K562 (cell line): Measurements from ENCODE around the gene FAM111B. TPM values are rescaled to one million over a fixed set of nuclear protein-coding genes. Genes with fewer than 3 reads are reported as not detected.

Source experiments
- AFF4 ChIP-seq: sonication (generic); formaldehyde crosslinking; IDR thresholded peaks from 2 replicates; pipeline ENCODE4 v1.8.0; 2023; ENCODE audit warnings: mild to moderate bottlenecking, missing genetic modification reagents
- ETV1 ChIP-seq: fragments of 450-650 bp; conservative IDR thresholded peaks from 2 replicates; pipeline ENCODE4 v1.6.1; 2016; ENCODE audit warnings: missing genetic modification characterization, control low read depth, low read depth, missing compliant biosample characterization
- FOXP4 ChIP-seq: sonication (generic); formaldehyde crosslinking; IDR thresholded peaks from 2 replicates; pipeline ENCODE4 v1.8.0; 2022; ENCODE audit warnings: mild to moderate bottlenecking, missing genetic modification reagents, borderline replicate concordance
- GABPB1 ChIP-seq: sonication (generic); formaldehyde crosslinking; IDR thresholded peaks from 2 replicates; pipeline ENCODE4 v1.8.0; 2022; ENCODE audit warnings: mild to moderate bottlenecking, missing genetic modification reagents
- HDAC6 ChIP-seq: IDR thresholded peaks from 2 replicates; pipeline ENCODE4 v1.6.1; 2012; ENCODE audit warnings: low read depth, mild to moderate bottlenecking, control low read depth, inconsistent platforms, low read length, moderate library complexity
- MCM2 ChIP-seq: fragments of 450-650 bp; IDR thresholded peaks from 2 replicates; pipeline ENCODE4 v1.6.1; 2017; ENCODE audit warnings: low read depth, mild to moderate bottlenecking
- MYC ChIP-seq, 2 experiments: fragments of 250-450 bp in 1 of 2; sonication (Bioruptor Pico) in 1 of 2; IDR thresholded peaks; 2 replicates each; pipeline versions ENCODE4 v1.5.1 to v1.6.1; 2012 to 2021; ENCODE audit warnings: low read depth in 2 of 2, borderline replicate concordance in 1 of 2, improper control_type of control experiment in 1 of 2, low read length in 1 of 2, mild to moderate bottlenecking in 1 of 2, moderate library complexity in 1 of 2
- PHB2 ChIP-seq: fragments of 450-650 bp; IDR thresholded peaks from 2 replicates; pipeline ENCODE4 v1.6.1; 2017; ENCODE audit warnings: low read depth
- POLR2AphosphoS5 ChIP-seq: IDR thresholded peaks from 2 replicates; pipeline ENCODE4 v1.6.1; 2011; ENCODE audit warnings: mild to moderate bottlenecking, low read depth, low read length, moderate library complexity; ENCODE audit not compliant: control insufficient read depth, insufficient read depth
- PTBP1 ChIP-seq: fragments of 200-400 bp; formaldehyde crosslinking; IDR thresholded peaks from 2 replicates; pipeline ENCODE4 v1.6.1; 2017; ENCODE audit warnings: low read depth, low read length
- RBM17 ChIP-seq: fragments of 200-400 bp; formaldehyde crosslinking; IDR thresholded peaks from 2 replicates; pipeline ENCODE4 v1.6.1; 2017; ENCODE audit warnings: low read depth, mild to moderate bottlenecking, low read length, borderline replicate concordance
- RNF2 ChIP-seq: sonication (generic); IDR thresholded peaks from 2 replicates; pipeline ENCODE4 v1.6.1; 2016
- TAF9B ChIP-seq: fragments of 450-650 bp; IDR thresholded peaks from 2 replicates; pipeline ENCODE4 v1.6.1; 2018; ENCODE audit warnings: mild to moderate bottlenecking; ENCODE audit not compliant: partially characterized antibody
- THAP7 ChIP-seq: fragments of 250-450 bp; sonication (Bioruptor Pico); IDR thresholded peaks from 2 replicates; pipeline ENCODE4 v1.5.0; 2021
- ZNF175 ChIP-seq: fragments of 200-800 bp; sonication (Bioruptor generic); IDR thresholded peaks from 2 replicates; pipeline ENCODE4 v1.6.1; 2016; ENCODE audit warnings: low read depth, mild to moderate bottlenecking, missing genetic modification characterization, missing compliant biosample characterization
- ZNF75A ChIP-seq: fragments of 450-650 bp; formaldehyde crosslinking; IDR thresholded peaks from 2 replicates; pipeline ENCODE4 v1.4.0; 2020; ENCODE audit warnings: mild to moderate bottlenecking
- polyA plus RNA-seq, 8 experiments: library from polyadenylated mRNA; depleted of rRNA in 4 of 8; stranded (reverse) in 5 of 8; unstranded in 3 of 8; fragments of >200 nt; fragmentation: Nextera tagmentation in 2 of 8; fragmentation: Illumina TruSeq in 1 of 8; extraction: Ambion mirVana in 2 of 8; extraction: Trizol in 1 of 8; gene quantifications; 2 replicates each; pipeline versions ENCODE4 v1.2.1 to v1.2.3, GENCODE V29; 2011 to 2014; ENCODE audit warnings: inconsistent platforms in 1 of 8, missing spikeins in 1 of 8
- total RNA-seq, 7 experiments: library from RNA; depleted of rRNA in 6 of 7; stranded (reverse); fragments of >200 nt in 6 of 7; fragmentation: Illumina TruSeq in 2 of 7; extraction: Trizol in 2 of 7; gene quantifications; 2 replicates each; pipeline versions ENCODE4 v1.2.1 to v1.2.3, GENCODE V29; 2011 to 2021; ENCODE audit warnings: low replicate concordance in 1 of 7
- TF ChIP-seq, protein P1 (sequence below), 2 experiments: IDR thresholded peaks in 1 of 2; conservative IDR thresholded peaks in 1 of 2; 2 replicates each; pipeline ENCODE4 v1.6.1; 2016; ENCODE audit warnings: low read depth in 2 of 2, mild to moderate bottlenecking in 1 of 2, missing compliant biosample characterization in 1 of 2, missing genetic modification characterization in 1 of 2, moderate library complexity in 1 of 2

FAM111B gene
- total and polyA plus RNA-seq, 9 of the 15 experiments (the other 6 are each of a cell fraction or from before 2014, with no cell fraction given): 0.01 to 0.33 (median 0.06) TPM; not detected in 5

DNA sequence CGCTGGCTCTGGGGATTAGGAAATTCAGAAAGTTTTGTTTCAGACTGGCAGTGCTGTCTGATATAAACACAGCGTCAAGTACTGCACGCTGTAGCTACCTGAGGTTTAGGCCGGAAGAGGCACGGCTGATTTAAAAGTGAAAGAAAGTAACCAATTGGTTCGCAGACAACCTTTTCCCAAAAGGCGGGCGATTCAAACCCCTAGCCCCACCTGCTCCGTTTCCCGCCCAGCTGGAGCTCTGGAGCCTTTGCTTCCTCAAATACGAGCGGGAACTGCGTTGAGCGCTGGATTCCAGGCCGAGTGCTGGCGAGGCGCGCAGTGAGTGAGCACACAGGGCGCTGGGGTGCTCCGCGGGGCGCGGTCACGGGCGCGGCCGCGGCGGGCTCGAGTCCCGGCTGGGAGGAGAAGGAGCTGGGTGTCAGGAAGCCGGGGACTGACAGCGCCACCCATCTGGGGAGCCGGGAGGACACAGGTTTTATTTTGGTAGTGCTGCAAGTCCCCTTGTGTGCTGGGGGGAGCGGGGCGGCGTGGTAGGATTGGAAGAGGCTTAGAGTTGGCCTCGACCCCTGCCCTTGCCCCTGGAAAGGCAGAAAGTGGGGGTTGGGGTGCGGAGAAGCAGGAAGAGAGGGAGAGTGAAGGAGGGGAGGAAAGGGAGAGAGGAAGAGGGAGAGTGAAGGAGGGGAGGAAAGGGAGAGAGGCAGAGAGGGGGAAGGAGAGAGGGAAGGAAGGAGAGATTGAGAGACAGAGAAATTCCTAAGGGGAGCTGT is 37.7 kb downstream of the FAM111B start (continued):
- TF ChIP-seq, protein P1, sequence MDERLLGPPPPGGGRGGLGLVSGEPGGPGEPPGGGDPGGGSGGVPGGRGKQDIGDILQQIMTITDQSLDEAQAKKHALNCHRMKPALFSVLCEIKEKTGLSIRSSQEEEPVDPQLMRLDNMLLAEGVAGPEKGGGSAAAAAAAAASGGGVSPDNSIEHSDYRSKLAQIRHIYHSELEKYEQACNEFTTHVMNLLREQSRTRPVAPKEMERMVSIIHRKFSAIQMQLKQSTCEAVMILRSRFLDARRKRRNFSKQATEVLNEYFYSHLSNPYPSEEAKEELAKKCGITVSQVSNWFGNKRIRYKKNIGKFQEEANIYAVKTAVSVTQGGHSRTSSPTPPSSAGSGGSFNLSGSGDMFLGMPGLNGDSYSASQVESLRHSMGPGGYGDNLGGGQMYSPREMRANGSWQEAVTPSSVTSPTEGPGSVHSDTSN (CRISPR knock-in tag; IDR thresholded peaks at IDR 0.05; ENCODE audit: low read depth): no peak
- TF ChIP-seq, protein P1 (tag; conservative IDR thresholded peaks at IDR 0.05; ENCODE audit: low read depth): no peak
- TF ChIP-seq PTBP1 (no peak), ZNF75A (no peak), AFF4 (CRISPR knock-in tag) (peak; percentile 96), MCM2 (no peak), THAP7 (no peak), POLR2AphosphoS5 (no peak), HDAC6 (no peak), ETV1 (tag) (peak; percentile 56; the same call in 1 of the 2 replicates), ZNF175 (peak; percentile 79), FOXP4 (CRISPR knock-in tag) (peak; percentile 94), TAF9B (no peak), RBM17 (no peak), MYC (IDR thresholded peaks at IDR 0.05; ENCODE audit: low read depth, low read length) (peak; percentile 77), MYC (CRISPR knock-in tag; IDR thresholded peaks at IDR 0.05; ENCODE audit: borderline replicate concordance, low read depth) (no peak), GABPB1 (CRISPR knock-in tag) (peak; percentile 90), RNF2 (peak; percentile 94), PHB2 (peak; percentile 76)
